A673 (cell line): ENCODE measurements around the gene CYSRT1. TPM values are rescaled to one million over a fixed set of nuclear protein-coding genes. Genes with fewer than 3 reads are reported as not detected.

Source experiments
- BruUV-seq: library from RNA; stranded (reverse); fragments of 400-500 nt; replicated peaks from 2 replicates; lab custom pipeline; 2021; lab: Mats Ljungman, UMichigan
- CTCF ChIA-PET: fragments of 300-600 bp; sonication (Branson Sonifier 250); formaldehyde crosslinking; loops from one replicate; lab custom pipeline; 2022; ENCODE audit warnings: antibody characterized with exemption; lab: Charles Lee
- POLR2A ChIA-PET: fragments of 300-600 bp; sonication (Branson Sonifier 250); formaldehyde crosslinking; loops from one replicate; lab custom pipeline; 2022; ENCODE audit warnings: antibody characterized with exemption; ENCODE audit not compliant: low non-redundant PET; lab: Charles Lee
- DNase-seq: peaks from one replicate; pipeline ENCODE4 v3.0.0-alpha.2; 2015; ENCODE audit warnings: low spot score
- H3K27ac ChIP-seq: fragments of 200-600 bp; sonication (generic); 2 replicates; pipeline ENCODE4 v1.5.1; 2016; ENCODE audit warnings: mixed run types, low read depth, mild to moderate bottlenecking, mixed read lengths, antibody characterized with exemption, low read length; ENCODE audit not compliant: poor library complexity, severe bottlenecking
- H3K27me3 ChIP-seq: fragments of 200-600 bp; sonication (generic); replicated peaks from 2 replicates; pipeline ENCODE4 v1.6.1; 2017; ENCODE audit warnings: mixed run types, low read depth, mild to moderate bottlenecking, mixed read lengths, antibody characterized with exemption, low read length; ENCODE audit not compliant: insufficient read depth, poor library complexity
- H3K36me3 ChIP-seq: fragments of 200-600 bp; sonication (generic); 2 replicates; pipeline ENCODE4 v1.6.1; 2016; ENCODE audit warnings: mixed run types, mild to moderate bottlenecking, mixed read lengths, antibody characterized with exemption, low read length; ENCODE audit not compliant: insufficient read depth, poor library complexity, severe bottlenecking
- H3K4me1 ChIP-seq: fragments of 200-600 bp; sonication (generic); 2 replicates; pipeline ENCODE4 v1.6.1; 2017; ENCODE audit warnings: mixed run types, mild to moderate bottlenecking, mixed read lengths, antibody characterized with exemption, low read length; ENCODE audit not compliant: insufficient read depth, poor library complexity, severe bottlenecking
- H3K4me3 ChIP-seq: fragments of 200-600 bp; sonication (generic); 2 replicates; pipeline ENCODE4 v1.5.1; 2016; ENCODE audit warnings: low read depth, mixed run types, mild to moderate bottlenecking, mixed read lengths, low read length; ENCODE audit not compliant: poor library complexity, severe bottlenecking
- H3K9me3 ChIP-seq: fragments of 200-600 bp; sonication (generic); 2 replicates; pipeline ENCODE4 v1.6.1; 2016; ENCODE audit warnings: mixed run types, low read depth, mild to moderate bottlenecking, mixed read lengths, antibody characterized with exemption, low read length; ENCODE audit not compliant: poor library complexity, severe bottlenecking
- EZH2 ChIP-seq: fragments of 200-600 bp; sonication (generic); IDR thresholded peaks from 2 replicates; pipeline ENCODE4 v1.6.1; 2017; ENCODE audit warnings: borderline replicate concordance, low read depth, mild to moderate bottlenecking, mixed read lengths, antibody characterized with exemption, low read length; ENCODE audit not compliant: poor library complexity, severe bottlenecking
- intact Hi-C: fragments of 100-400 bp; cut with micrococcal nuclease; formaldehyde crosslinking; loops from one replicate; pipeline ENCODE4 v1.10.0; 2022; ENCODE audit not compliant: unreplicated experiment
- total RNA-seq: library from RNA; stranded (reverse); gene quantifications from 2 replicates; pipeline ENCODE4 v1.2.3, GENCODE V29; 2021
- TF ChIP-seq, protein P1 (sequence below): fragments of 300-800, 200-600 bp; sonication (generic); conservative IDR thresholded peaks from 2 replicates; pipeline ENCODE4 v1.5.1; 2017; ENCODE audit warnings: low read depth, mild to moderate bottlenecking, antibody characterized with exemption, low read length, moderate library complexity, mixed read lengths

CYSRT1 gene
- total RNA-seq, 1 experiment from 2014 or later: 0.37 TPM

DNA sequence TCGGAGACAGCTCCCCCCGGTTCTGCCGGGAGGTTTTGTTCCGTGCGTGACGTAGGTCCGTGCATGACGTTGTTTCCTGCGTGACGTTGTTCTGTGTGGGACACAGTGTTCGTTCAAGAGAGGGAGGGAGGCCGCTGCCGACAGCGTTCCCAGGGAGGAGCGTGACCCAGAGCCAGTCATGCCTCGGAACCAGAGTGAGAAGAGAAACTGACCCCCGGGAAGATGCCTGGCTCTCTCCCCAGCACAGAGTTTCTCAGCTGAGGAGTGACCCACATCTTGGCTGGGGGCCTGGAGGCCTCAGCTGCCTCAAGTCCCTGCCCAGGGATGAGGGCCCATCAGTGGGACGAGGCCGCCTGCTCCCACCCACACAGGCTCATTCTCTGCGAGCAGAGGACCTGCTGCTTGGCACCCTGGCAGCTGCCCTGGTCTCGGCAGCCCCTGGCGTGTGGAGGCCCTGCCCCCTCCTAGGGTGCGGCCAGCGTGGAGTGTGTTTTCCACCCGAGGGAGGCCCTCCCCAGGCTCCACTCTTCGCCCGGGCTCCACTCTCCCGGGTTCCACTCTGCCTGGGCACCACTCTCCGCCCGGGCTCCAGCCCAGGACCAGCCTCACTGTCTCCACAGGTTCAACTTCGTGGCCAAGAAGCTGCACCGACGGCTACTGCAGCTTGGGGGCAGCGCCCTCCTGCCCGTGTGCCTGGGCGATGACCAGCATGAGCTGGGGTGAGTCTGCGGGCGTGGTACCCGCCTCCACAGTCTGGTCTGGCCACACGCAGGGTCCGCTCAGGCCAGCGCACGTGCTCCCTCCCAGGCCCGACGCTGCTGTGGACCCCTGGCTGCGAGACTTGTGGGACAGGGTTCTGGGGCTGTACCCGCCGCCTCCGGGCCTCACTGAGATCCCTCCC, 11.6 kb upstream of the CYSRT1 start:
- H3K4me1 ChIP-seq: no peaks in the 10 kb centered on the region
- ChIA-PET POLR2A (interaction anchor here (0.6 kb wide), 1 partner anchor 11 kb away, joined by 8 read pairs; no protein-coding TSS in a partner anchor), CTCF (interaction anchor here (0.8 kb wide), 1 partner anchor 12 kb away, joined by 4 read pairs; no protein-coding TSS in a partner anchor)
- TF ChIP-seq, protein P1, sequence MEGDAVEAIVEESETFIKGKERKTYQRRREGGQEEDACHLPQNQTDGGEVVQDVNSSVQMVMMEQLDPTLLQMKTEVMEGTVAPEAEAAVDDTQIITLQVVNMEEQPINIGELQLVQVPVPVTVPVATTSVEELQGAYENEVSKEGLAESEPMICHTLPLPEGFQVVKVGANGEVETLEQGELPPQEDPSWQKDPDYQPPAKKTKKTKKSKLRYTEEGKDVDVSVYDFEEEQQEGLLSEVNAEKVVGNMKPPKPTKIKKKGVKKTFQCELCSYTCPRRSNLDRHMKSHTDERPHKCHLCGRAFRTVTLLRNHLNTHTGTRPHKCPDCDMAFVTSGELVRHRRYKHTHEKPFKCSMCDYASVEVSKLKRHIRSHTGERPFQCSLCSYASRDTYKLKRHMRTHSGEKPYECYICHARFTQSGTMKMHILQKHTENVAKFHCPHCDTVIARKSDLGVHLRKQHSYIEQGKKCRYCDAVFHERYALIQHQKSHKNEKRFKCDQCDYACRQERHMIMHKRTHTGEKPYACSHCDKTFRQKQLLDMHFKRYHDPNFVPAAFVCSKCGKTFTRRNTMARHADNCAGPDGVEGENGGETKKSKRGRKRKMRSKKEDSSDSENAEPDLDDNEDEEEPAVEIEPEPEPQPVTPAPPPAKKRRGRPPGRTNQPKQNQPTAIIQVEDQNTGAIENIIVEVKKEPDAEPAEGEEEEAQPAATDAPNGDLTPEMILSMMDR: no peak
- no peak for TF ChIP-seq EZH2
- no peak overlapping the region for H3K4me3 ChIP-seq
- H3K27ac ChIP-seq: no peak overlapping the region
- no peaks in the 10 kb centered on the region for H3K27me3 ChIP-seq
- H3K36me3 ChIP-seq: peaks cover 5% of the 10 kb centered on the region
- no peaks in the 10 kb centered on the region for H3K9me3 ChIP-seq
- no TSS peak for BruUV-seq
- intact Hi-C loops: no loop called here
- DNase-seq: no peak

DNA sequence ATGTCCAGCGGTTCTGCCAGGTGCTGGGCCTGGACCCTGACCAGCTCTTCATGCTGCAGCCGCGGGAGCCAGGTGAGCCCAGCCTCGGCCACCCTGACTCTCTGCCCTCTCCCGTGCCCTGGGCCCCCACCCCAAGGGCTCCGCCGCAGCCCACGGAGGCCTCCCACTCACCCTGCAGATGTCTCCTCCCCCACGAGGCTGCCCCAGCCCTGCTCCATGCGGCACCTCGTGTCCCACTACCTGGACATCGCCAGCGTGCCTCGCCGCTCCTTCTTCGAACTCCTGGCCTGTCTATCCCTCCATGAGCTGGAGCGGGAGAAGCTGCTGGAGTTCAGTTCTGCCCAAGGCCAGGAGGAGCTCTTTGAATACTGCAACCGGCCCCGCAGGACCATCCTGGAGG, 10.4 kb upstream of the CYSRT1 start:
- H3K36me3 ChIP-seq: peaks cover 5% of the 10 kb centered on the region

DNA sequence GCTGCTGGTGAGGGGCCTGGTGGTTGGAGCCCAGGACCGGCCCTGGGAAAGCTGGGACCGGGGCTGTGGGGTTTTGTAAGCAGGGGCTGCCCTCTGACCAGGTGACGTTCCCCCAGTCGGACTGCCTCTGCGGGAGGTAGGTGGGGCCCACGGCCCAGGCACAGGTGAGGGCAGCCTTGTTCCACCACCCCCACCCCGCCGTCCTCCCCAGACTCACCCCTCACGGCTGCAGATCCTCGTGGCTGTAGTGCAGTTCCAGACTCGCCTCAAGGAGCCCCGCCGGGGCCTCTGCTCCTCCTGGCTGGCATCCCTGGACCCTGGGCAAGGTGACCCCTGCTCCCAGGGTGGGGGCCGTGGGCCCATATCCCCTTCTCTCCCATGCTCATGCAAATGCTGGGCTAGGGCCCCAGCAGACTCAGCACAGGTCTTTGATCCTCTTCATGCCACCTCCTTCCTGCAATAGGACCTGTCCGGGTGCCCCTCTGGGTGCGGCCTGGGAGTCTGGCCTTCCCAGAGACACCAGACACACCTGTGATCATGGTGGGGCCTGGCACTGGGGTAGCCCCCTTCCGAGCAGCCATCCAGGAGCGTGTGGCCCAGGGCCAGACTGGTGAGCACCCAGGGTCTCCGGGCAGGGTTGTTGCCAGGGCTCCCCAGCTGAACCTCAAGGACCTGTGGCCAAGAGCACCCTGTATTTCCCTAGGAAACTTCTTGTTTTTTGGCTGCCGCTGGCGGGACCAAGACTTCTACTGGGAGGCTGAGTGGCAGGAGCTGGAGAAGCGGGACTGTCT, 9.6 kb upstream of the CYSRT1 start:
- TF ChIP-seq, protein P1: no peak
- H3K4me1 ChIP-seq: no peaks in the 10 kb centered on the region
- no peaks in the 10 kb centered on the region for H3K27me3 ChIP-seq
- H3K9me3 ChIP-seq: no peaks in the 10 kb centered on the region
- DNase-seq: no peak
- H3K27ac ChIP-seq: no peak overlapping the region
- ChIA-PET CTCF (no interaction called here), POLR2A (no interaction called here)
- no peak overlapping the region for H3K4me3 ChIP-seq
- intact Hi-C loops: no loop called here
- no TSS peak for BruUV-seq
- peaks cover 5% of the 10 kb centered on the region for H3K36me3 ChIP-seq

More for the DNA sequence above, 10.4 kb upstream of the CYSRT1 start:
- Histone ChIP-seq H3K4me1 (no peaks in the 10 kb centered on the region), H3K27me3 (no peaks in the 10 kb centered on the region), H3K27ac (no peak overlapping the region), H3K4me3 (no peak overlapping the region), H3K9me3 (no peaks in the 10 kb centered on the region)
- ChIA-PET POLR2A (interaction anchor here (0.5 kb wide), 1 partner anchor 83 kb away, joined by 6 read pairs; no protein-coding TSS in a partner anchor), CTCF (interaction anchor here (0.6 kb wide), 1 partner anchor 168 kb away, joined by 4 read pairs; no protein-coding TSS in a partner anchor)
- no peak for TF ChIP-seq EZH2
- TF ChIP-seq, protein P1: no peak
- BruUV-seq: no TSS peak
- no peak for DNase-seq
- intact Hi-C loops: no loop called here
